DMS53 (cell line): ENCODE data around the gene SLC13A5.

Experiments
- DNase-seq: peaks from one replicate; lab custom pipeline; 2025; lab: John Stamatoyannopoulos, UW

SLC13A5 gene

DNA sequence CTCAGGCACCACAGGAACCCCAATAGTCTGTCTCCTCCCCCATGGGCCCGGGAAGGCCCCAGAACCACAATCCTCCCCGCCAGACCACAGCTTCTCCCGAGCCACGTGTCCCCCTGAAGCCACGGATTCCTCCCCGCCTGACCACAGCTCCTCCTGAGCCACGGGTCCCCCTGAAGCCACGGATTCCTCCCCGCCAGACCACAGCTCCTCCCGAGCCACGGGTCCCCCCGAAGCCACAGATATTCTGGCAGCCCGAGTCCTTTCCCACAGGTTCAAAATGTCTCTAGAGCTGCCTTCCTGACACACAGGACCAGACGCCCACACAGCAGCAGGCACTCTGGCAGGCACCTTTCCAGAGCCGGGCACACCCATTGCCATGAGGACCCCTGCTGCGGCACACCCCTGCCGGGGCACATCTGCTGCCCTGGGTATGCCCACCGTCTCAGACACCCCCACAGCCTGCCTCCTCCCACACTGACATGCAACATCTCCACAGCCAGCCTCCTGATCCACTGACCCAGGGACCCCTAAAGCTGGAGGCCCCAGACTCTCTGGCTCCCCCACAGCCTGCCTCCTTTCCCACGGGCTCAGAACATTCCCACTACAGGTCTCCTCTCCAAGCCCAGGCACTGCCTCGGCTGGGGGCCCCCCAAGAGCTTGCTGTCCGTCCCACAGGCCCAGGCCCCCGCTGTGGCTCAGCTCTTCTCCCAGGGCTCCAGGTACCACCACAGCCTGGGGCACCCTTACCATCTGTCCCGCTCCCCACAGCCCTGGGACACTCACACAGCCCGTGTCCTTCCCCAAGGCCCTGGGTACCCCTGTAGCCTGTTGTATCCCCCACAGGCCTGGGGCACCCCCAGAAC is 74.9 kb downstream of the SLC13A5 start:
- DNase-seq: no peak

DNA sequence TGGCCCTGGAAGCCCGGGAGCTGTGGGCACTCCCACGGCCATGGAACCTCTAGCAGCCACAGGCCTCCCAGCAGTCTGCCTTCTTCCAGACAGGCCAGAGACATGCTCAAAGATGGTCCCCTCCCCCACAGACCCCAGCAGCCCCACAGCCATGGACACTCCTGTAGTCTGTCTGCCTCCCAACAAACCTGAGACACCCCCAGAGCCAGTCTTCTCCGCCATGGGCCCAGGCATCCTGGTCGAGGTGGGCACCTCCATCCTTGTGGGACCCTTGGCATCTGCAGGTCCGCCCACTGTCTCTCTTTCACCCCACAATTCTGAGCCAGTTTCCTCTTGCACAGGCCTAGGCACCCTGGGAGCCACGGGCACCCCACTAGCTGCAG is 75.7 kb downstream of the SLC13A5 start:
- no peak for DNase-seq

DNA sequence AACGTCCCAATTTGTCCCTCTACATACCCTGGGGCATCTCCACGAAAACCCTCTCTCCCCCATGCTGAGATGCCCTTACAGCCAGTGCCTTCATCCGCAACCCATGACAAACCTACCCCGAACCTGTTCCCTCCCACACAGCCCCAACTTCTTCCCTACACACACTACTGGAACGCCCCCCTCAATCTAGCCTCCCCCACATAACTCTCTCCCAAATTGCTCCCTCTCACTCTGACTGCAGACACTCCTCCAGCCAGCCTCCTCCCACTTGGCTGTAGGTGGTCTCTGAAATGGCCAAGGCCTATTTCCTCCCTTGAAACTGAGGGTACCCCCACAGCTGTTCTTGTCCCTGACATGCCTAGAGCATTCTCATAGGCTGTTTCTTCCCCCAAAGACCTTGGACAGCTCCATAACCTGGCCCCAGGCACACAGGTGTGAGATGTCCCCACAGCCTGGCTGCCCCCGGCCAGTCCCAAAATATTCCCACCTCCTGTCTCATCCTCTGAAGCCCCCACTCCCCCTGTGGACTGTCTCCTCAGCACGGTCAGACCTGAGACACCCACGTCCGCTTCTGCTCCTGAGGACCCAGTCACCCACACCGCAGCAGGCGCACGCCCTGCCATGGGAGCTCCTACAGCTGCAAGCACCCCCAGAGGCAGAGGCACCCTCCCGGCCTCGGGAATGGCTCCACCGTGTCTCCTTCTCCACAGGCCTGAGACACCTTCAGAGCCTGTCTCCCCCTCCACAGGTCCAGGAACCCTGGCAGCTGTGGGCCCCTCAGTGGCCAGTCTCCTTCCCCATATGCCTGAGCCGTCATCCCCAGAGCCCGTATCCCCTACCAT is 76.3 kb downstream of the SLC13A5 start:
- no peak for DNase-seq

DNA sequence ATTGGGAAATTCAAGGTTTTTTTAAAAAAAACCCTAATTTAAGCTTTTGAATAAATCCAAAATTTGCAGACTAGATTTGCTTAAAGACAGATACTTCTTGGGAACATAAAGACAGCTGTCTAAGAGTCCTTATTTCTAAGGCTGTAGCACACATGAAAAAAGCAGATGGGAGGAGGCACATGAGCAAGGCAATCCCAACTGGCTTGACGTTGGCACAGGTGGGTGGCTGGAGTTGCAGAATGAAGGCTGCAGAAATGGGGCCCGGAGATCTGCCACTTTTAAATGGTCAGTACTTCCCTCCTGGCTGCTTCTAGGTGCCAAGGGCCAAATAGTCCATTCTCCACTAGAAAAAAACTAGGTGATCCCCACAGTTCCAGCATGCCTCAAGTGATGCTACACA is 77.1 kb downstream of the SLC13A5 start:
- DNase-seq: no peak
